ENCODE measurements around the gene ISG20L2. TPM values are rescaled to one million over a fixed set of nuclear protein-coding genes. Genes with fewer than 3 reads are reported as not detected.

Gene ISG20L2
- total RNA-seq, 2 donors from 2014 or later = 19.4 to 34.4 TPM

DNA sequence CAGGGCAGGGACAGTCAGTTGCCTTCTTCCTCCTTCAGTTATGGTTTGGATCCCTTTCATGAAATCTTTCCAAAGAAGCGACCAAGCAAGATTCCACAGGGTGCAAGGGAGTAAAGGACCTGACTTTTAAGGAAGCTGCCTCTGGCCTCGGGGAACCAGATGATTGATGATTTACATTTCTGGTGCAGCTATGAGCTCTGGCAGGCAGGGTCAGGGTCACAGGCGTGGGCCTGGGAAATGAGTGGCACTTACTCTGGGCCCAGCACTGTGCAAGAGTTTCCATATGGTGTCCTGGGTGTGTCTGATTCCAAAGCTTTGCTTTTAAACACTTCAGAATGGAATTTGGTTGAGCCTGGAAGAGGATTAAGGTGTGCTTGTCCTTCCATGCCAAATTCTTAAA lies 15.9 kb downstream of the ISG20L2 start:
- TF ChIP-seq POLR2A (IDR thresholded peaks at IDR 0.05) = no peak
- Histone ChIP-seq H3K4me3 (no peak overlapping the region), H3K4me1 (replicated peaks) (peaks cover 2% of the 10 kb centered on the region), H3K9me3 (no peaks in the 10 kb centered on the region), H3K27me3 (replicated peaks; ENCODE audit: insufficient read depth) (no peaks in the 10 kb centered on the region), H3K36me3 (no peaks in the 10 kb centered on the region), H3K27ac (peak overlapping the region in 1 of 2 donors; percentile 2)
- 24% methylated on average over 3 of the region's 3 CpGs for WGBS
- no peak for DNase-seq (ENCODE audit: low spot score)
- intact Hi-C loops (cut with DNase I) = no loop called here

DNA sequence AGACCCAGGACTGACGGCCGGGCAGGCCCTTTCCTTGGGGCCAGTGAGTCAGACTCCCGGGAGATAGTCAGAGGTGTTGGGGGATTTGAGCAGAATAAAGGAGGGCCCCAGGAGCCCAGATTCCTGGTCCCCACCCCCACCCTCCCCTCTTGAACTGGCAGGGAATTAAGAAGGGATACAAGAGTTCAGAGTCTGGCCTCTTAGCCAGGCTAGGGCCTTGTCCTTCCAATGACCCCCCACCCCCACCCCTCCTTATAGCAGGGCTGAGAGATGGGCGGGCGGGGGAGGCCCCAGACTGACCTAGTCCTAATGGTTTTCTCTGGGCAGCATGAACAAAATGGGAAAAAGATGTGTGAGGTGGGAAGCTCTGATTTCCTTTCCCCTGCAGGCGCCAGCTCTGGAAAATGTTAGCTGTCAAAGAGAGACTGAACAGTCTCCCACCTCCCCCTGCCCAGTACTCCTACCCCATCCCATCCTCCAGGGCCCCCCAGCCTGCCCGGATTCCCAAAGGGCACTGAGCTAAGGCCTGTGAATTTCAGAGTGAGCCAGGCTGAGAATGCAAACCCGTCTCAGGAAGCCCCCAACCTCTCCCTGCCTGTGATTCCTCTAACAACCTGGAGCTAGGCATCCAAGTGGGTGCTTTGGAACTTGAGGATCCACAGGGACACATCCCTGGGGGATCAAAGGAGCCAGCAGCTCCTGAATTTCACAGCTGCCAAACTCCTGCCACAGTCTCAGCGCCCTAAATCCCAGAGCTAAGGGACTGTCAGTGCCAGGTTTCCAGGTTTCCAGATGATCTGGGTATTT lies 17.4 kb downstream of the ISG20L2 start:
- no peaks in the 10 kb centered on the region for H3K9me3 ChIP-seq
- H3K36me3 ChIP-seq = no peaks in the 10 kb centered on the region
- H3K4me1 ChIP-seq (replicated peaks) = peaks cover 2% of the 10 kb centered on the region
- H3K4me3 ChIP-seq = no peak overlapping the region
- intact Hi-C loops (cut with DNase I) = no loop called here
- no peak for DNase-seq (ENCODE audit: low spot score)
- no peak overlapping the region for H3K27ac ChIP-seq
- TF ChIP-seq POLR2A (IDR thresholded peaks at IDR 0.05) (no peak), POLR2AphosphoS5 (IDR thresholded peaks at IDR 0.05) (no peak), CTCF (IDR thresholded peaks at IDR 0.05) (no peak)
- H3K27me3 ChIP-seq (replicated peaks; ENCODE audit: insufficient read depth) = no peaks in the 10 kb centered on the region
- WGBS = 82% methylated on average over 9 of the region's 9 CpGs

DNA sequence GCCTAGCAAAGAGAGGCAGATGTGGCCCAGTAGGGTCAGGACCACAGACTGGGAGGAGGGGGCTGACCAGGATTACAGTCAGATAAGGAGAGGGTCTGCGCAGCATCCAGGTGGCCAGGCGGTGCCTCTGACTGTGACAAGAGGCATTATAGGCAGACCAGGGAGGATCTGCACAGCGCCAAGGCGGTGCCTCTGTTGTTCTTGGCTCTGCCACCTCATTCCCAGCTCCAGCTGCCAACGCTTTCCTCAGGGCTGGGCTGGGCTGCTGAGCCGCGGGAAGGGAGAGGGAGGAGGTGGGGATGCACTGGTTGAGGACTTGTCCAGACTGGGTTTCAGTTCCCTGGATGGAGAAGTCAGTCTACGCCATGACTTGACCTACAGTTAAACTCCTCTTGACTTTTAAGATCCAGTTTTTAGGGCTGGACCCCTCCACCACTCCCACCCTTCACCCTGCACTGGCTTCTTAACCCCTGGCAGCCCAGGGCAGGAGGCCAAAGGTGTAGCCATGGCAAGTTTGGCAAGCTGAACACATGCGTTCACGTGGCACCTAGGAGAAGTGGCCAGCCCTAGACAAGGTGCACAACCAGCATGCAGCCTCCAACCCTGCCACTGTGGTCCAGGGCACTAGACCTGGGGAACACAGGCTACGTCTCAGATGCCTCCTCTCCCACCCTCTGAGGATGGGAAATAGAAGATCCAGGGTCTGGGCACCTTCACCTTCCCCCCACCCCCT lies 18.6 kb downstream of the ISG20L2 start:
- no peaks in the 10 kb centered on the region for H3K9me3 ChIP-seq
- H3K27me3 ChIP-seq (replicated peaks; ENCODE audit: insufficient read depth) = no peaks in the 10 kb centered on the region
- 20% methylated on average over 11 of the region's 11 CpGs for WGBS
- no peak overlapping the region for H3K4me3 ChIP-seq
- H3K27ac ChIP-seq = peak overlapping the region in 1 of 2 donors; percentile 21
- intact Hi-C loops (cut with DNase I) = no loop called here
- H3K4me1 ChIP-seq (replicated peaks) = peaks cover 8% of the 10 kb centered on the region
- DNase-seq (ENCODE audit: low spot score) = peak; percentile 87
- no peak for TF ChIP-seq POLR2A (IDR thresholded peaks at IDR 0.05)
- peak; percentile 87 for TF ChIP-seq POLR2AphosphoS5 (IDR thresholded peaks at IDR 0.05)
- no peaks in the 10 kb centered on the region for H3K36me3 ChIP-seq

DNA sequence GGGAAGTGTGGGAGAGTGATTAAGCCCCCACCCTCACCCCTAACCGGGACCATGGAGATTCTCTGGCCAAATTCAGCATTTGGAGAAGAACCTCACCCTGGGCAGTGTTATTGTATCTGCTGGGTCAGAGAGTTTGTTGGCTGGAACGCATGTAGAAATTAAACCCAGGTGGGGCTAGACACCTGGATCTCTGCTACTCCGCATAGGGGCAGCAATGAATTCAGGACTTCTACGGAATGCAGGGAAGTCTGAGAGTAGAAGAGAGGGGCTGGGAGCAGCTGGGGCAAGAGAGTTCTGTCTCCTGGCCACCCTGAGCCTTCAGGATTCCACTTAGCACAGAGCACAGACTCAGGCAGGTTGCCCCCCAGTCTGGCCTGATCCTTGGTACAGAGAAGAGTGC lies 19.5 kb downstream of the ISG20L2 start:
- DNase-seq (ENCODE audit: low spot score) = no peak
- Histone ChIP-seq H3K27ac (no peak overlapping the region), H3K9me3 (no peaks in the 10 kb centered on the region), H3K4me3 (no peak overlapping the region), H3K4me1 (replicated peaks) (peaks cover 12% of the 10 kb centered on the region), H3K36me3 (no peaks in the 10 kb centered on the region), H3K27me3 (replicated peaks; ENCODE audit: insufficient read depth) (no peaks in the 10 kb centered on the region)
- WGBS = 42% methylated on average over 4 of the region's 4 CpGs
- intact Hi-C loops (cut with DNase I) = no loop called here
- TF ChIP-seq POLR2AphosphoS5 (IDR thresholded peaks at IDR 0.05) (no peak), CTCF (IDR thresholded peaks at IDR 0.05) (no peak), POLR2A (IDR thresholded peaks at IDR 0.05) (no peak)

GRCh38 chr1:156708218-156708661 lies 20.3 kb downstream of the ISG20L2 start:
- H3K27me3 ChIP-seq (replicated peaks; ENCODE audit: insufficient read depth) = no peaks in the 10 kb centered on the region
- H3K36me3 ChIP-seq = no peaks in the 10 kb centered on the region
- TF ChIP-seq POLR2A (IDR thresholded peaks at IDR 0.05) = no peak
- no peak for TF ChIP-seq CTCF (IDR thresholded peaks at IDR 0.05)
- no peak for TF ChIP-seq POLR2AphosphoS5 (IDR thresholded peaks at IDR 0.05)
- H3K27ac ChIP-seq = peak overlapping the region in 1 of 2 donors; percentile 4
- no peaks in the 10 kb centered on the region for H3K9me3 ChIP-seq
- WGBS = 63% methylated on average over 4 of the region's 4 CpGs
- intact Hi-C loops (cut with DNase I) = no loop called here
- peaks cover 12% of the 10 kb centered on the region for H3K4me1 ChIP-seq (replicated peaks)
- no peak overlapping the region for H3K4me3 ChIP-seq
- DNase-seq (ENCODE audit: low spot score) = no peak

All from prostate gland (tissue), 2 donors.